OCI-LY7 (cell line): Measurements from ENCODE around the gene MPL. TPM values are rescaled to one million over a fixed set of nuclear protein-coding genes. Genes with fewer than 3 reads are reported as not detected.

Experiments used
- BruUV-seq: library from RNA; stranded (reverse); fragments of 400-500 nt; replicated peaks from 2 replicates; lab custom pipeline; 2021; lab: Mats Ljungman, UMichigan
- CTCF ChIA-PET: fragments of 300-600 bp; sonication (Branson Sonifier 250); formaldehyde crosslinking; loops from one replicate; lab custom pipeline; 2022; ENCODE audit warnings: antibody characterized with exemption; ENCODE audit not compliant: unreplicated experiment; lab: Charles Lee
- POLR2A ChIA-PET: fragments of 300-600 bp; sonication (Branson Sonifier 250); formaldehyde crosslinking; loops from one replicate; lab custom pipeline; 2022; ENCODE audit warnings: antibody characterized with exemption; lab: Charles Lee
- DNase-seq: peaks from one replicate; pipeline ENCODE4 v3.0.0-alpha.2; 2015; ENCODE audit warnings: low spot score
- H2AFZ ChIP-seq: fragments of 200-600 bp; sonication (generic), shearing (Covaris generic); 2 replicates; pipeline ENCODE4 v1.6.1; 2014; ENCODE audit warnings: mild to moderate bottlenecking, antibody characterized with exemption, low read length, moderate library complexity
- H3K27ac ChIP-seq: fragments of 200-600 bp; sonication (generic); 2 replicates; pipeline ENCODE4 v1.5.1; 2014; ENCODE audit warnings: mixed run types, low read depth, mild to moderate bottlenecking, moderate library complexity, low read length, inconsistent platforms; ENCODE audit not compliant: poor library complexity, severe bottlenecking
- H3K36me3 ChIP-seq: fragments of 200-600 bp; sonication (generic); 2 replicates; pipeline ENCODE4 v1.6.1; 2014; ENCODE audit warnings: mild to moderate bottlenecking, antibody characterized with exemption, low read length, moderate library complexity, mixed read lengths; ENCODE audit not compliant: insufficient read depth
- H3K4me1 ChIP-seq: fragments of 200-600 bp; sonication (generic); 2 replicates; pipeline ENCODE4 v1.5.1; 2014; ENCODE audit warnings: mild to moderate bottlenecking, low read length; ENCODE audit not compliant: insufficient read depth, poor library complexity, severe bottlenecking
- H3K4me2 ChIP-seq: fragments of 200-600 bp; sonication (generic); 2 replicates; pipeline ENCODE4 v1.6.1; 2014; ENCODE audit warnings: mild to moderate bottlenecking, low read length
- H3K4me3 ChIP-seq: fragments of 200-600 bp; sonication (generic); 2 replicates; pipeline ENCODE4 v1.5.1; 2014; ENCODE audit warnings: mild to moderate bottlenecking, low read depth, low read length; ENCODE audit not compliant: poor library complexity, severe bottlenecking
- H3K79me2 ChIP-seq: fragments of 200-600 bp; sonication (generic); 2 replicates; pipeline ENCODE4 v1.6.1; 2016; ENCODE audit warnings: low read depth, mild to moderate bottlenecking, low read length, moderate library complexity, mixed read lengths; ENCODE audit not compliant: insufficient read depth
- H3K9me2 ChIP-seq: fragments of 200-600 bp; sonication (generic); 2 replicates; pipeline ENCODE4 v1.6.1; 2016; ENCODE audit warnings: mild to moderate bottlenecking, low read length, mixed read lengths; ENCODE audit not compliant: insufficient read depth
- H3K9me3 ChIP-seq: fragments of 200-600 bp; sonication (generic); 2 replicates; pipeline ENCODE4 v1.6.1; 2014; ENCODE audit warnings: mild to moderate bottlenecking, mixed run types, low read length, mixed read lengths
- H4K20me1 ChIP-seq: fragments of 200-600 bp; sonication (generic); 2 replicates; pipeline ENCODE4 v1.6.1; 2014; ENCODE audit warnings: mild to moderate bottlenecking, antibody characterized with exemption, low read length, moderate library complexity, mixed read lengths; ENCODE audit not compliant: insufficient read depth
- CTCF ChIP-seq: fragments of 200-600 bp; sonication (generic); conservative IDR thresholded peaks from 2 replicates; pipeline ENCODE4 v1.5.1; 2014; ENCODE audit warnings: mild to moderate bottlenecking, antibody characterized with exemption, low read length, moderate library complexity, mixed read lengths
- EZH2phosphoT487 ChIP-seq: fragments of 200-600 bp; sonication (generic); IDR thresholded peaks from 2 replicates; pipeline ENCODE4 v1.6.1; 2018; ENCODE audit warnings: low read depth, borderline replicate concordance, mild to moderate bottlenecking, mixed run types, antibody characterized with exemption, low read length, moderate library complexity, mixed read lengths
- intact Hi-C: fragments of 100-400 bp; cut with micrococcal nuclease; formaldehyde crosslinking; loops from one replicate; pipeline ENCODE4 v1.10.0; 2022; ENCODE audit not compliant: unreplicated experiment
- total RNA-seq, 2 experiments: library from RNA; depleted of rRNA in 1 of 2; stranded (reverse); fragments of >200 nt in 1 of 2; shearing (Covaris generic) in 1 of 2; gene quantifications; 2 replicates each; pipeline ENCODE4 v1.2.3, GENCODE V29; 2014 to 2022

The MPL gene
- total RNA-seq, 2 experiments from 2014 or later: not detected

GRCh38 chr1:43377831-43378230 lies 40.2 kb downstream of the MPL start:
- H3K9me2 ChIP-seq: no peaks in the 10 kb centered on the region
- no peaks in the 10 kb centered on the region for H4K20me1 ChIP-seq
- TF ChIP-seq CTCF (no peak), EZH2phosphoT487 (no peak)
- H2AFZ ChIP-seq: no peak overlapping the region
- intact Hi-C loops: no loop called here
- no peaks in the 10 kb centered on the region for H3K9me3 ChIP-seq
- no peak overlapping the region for H3K4me2 ChIP-seq
- H3K4me3 ChIP-seq: no peak overlapping the region
- no peak overlapping the region for H3K27ac ChIP-seq
- BruUV-seq: no TSS peak
- peaks cover 10% of the 10 kb centered on the region; the same call in 1 of the 2 replicates for H3K36me3 ChIP-seq
- POLR2A ChIA-PET: interaction anchor here (0.6 kb wide), 1 partner anchor 11 kb away, joined by 3 read pairs; no protein-coding TSS in a partner anchor
- H3K79me2 ChIP-seq: no peaks in the 10 kb centered on the region
- H3K4me1 ChIP-seq: no peaks in the 10 kb centered on the region
- CTCF ChIA-PET: interaction anchor here (1.5 kb wide), 1 partner anchor 10 kb away, joined by 3 read pairs; the partner anchor contains the start of gene ELOVL1
- DNase-seq: no peak

- DNase-seq: no peak
- TF ChIP-seq EZH2phosphoT487 (no peak), CTCF (no peak)
- no peaks in the 10 kb centered on the region for H4K20me1 ChIP-seq
- no peaks in the 10 kb centered on the region for H3K4me1 ChIP-seq
- BruUV-seq: no TSS peak
- ChIA-PET POLR2A (no interaction called here), CTCF (no interaction called here)
- H3K9me2 ChIP-seq: no peaks in the 10 kb centered on the region
- H3K36me3 ChIP-seq: peaks cover 27% of the 10 kb centered on the region
- no peaks in the 10 kb centered on the region for H3K79me2 ChIP-seq
- no peaks in the 10 kb centered on the region for H3K9me3 ChIP-seq
- no peak overlapping the region for H3K4me3 ChIP-seq
- intact Hi-C loops: no loop called here
- no peak overlapping the region for H2AFZ ChIP-seq
- H3K27ac ChIP-seq: no peak overlapping the region
- no peak overlapping the region for H3K4me2 ChIP-seq
Observed at GRCh38 chr1:43379476-43379875, 41.9 kb downstream of the MPL start.

GRCh38 chr1:43381612-43382011 lies 44.0 kb downstream of the MPL start:
- Histone ChIP-seq H3K27ac (no peak overlapping the region), H4K20me1 (no peaks in the 10 kb centered on the region), H3K79me2 (no peaks in the 10 kb centered on the region), H3K4me3 (no peak overlapping the region), H3K9me2 (no peaks in the 10 kb centered on the region), H3K9me3 (no peaks in the 10 kb centered on the region), H3K36me3 (peaks cover 48% of the 10 kb centered on the region), H2AFZ (no peak overlapping the region), H3K4me2 (no peak overlapping the region), H3K4me1 (no peaks in the 10 kb centered on the region)
- ChIA-PET POLR2A (no interaction called here), CTCF (interaction anchor here (0.6 kb wide), 4 partner anchors 78 to 1053 kb away, joined by 3 to 8 read pairs (median 5); no protein-coding TSS in a partner anchor)
- intact Hi-C loops: no loop called here
- no TSS peak for BruUV-seq
- TF ChIP-seq EZH2phosphoT487 (no peak), CTCF (no peak)
- no peak for DNase-seq
